HL-60 (cell line): ENCODE results near the gene TPGS1.

Experiments
- DNase-seq, 2 experiments: peaks; one replicate each; pipeline ENCODE4 v3.0.0-alpha.2; 2010 to 2020; ENCODE audit warnings: low read depth in 1 of 2, low spot score in 1 of 2
- H3K27ac ChIP-seq: fragments of 250-450 bp; sonication (Bioruptor Pico); replicated peaks from 2 replicates; pipeline ENCODE4 v1.5.1; 2020; ENCODE audit warnings: mild to moderate bottlenecking, moderate library complexity
- H3K27me3 ChIP-seq: fragments of 250-450 bp; sonication (Bioruptor Pico); 2 replicates; pipeline ENCODE4 v1.5.1; 2021; ENCODE audit warnings: mild to moderate bottlenecking, moderate library complexity; ENCODE audit not compliant: insufficient read depth, poor library complexity, severe bottlenecking
- H3K4me3 ChIP-seq: replicated peaks from 2 replicates; pipeline ENCODE4 v1.5.1; 2011; ENCODE audit warnings: mild to moderate bottlenecking, control low read depth, low read length; ENCODE audit not compliant: insufficient read depth
- GABPA ChIP-seq: IDR thresholded peaks from 2 replicates; pipeline ENCODE4 v1.6.1; 2012; ENCODE audit warnings: low read depth
- POLR2AphosphoS5 ChIP-seq: IDR thresholded peaks from 2 replicates; pipeline ENCODE4 v1.6.1; 2012; ENCODE audit warnings: low read depth
- SPI1 ChIP-seq: IDR thresholded peaks from 2 replicates; pipeline ENCODE4 v1.6.1; 2012; ENCODE audit warnings: low read depth, mild to moderate bottlenecking, borderline replicate concordance
- TF ChIP-seq, protein P1 (sequence below): IDR thresholded peaks from one replicate; pipeline ENCODE4 v1.5.1; 2011; ENCODE audit warnings: low read length, control low read depth, inconsistent platforms; ENCODE audit not compliant: insufficient read depth
- TF ChIP-seq, protein P2 (sequence below): IDR thresholded peaks from 2 replicates; pipeline ENCODE4 v1.6.1; 2012; ENCODE audit warnings: low read depth; ENCODE audit not compliant: insufficient replicate concordance

The TPGS1 gene

DNA sequence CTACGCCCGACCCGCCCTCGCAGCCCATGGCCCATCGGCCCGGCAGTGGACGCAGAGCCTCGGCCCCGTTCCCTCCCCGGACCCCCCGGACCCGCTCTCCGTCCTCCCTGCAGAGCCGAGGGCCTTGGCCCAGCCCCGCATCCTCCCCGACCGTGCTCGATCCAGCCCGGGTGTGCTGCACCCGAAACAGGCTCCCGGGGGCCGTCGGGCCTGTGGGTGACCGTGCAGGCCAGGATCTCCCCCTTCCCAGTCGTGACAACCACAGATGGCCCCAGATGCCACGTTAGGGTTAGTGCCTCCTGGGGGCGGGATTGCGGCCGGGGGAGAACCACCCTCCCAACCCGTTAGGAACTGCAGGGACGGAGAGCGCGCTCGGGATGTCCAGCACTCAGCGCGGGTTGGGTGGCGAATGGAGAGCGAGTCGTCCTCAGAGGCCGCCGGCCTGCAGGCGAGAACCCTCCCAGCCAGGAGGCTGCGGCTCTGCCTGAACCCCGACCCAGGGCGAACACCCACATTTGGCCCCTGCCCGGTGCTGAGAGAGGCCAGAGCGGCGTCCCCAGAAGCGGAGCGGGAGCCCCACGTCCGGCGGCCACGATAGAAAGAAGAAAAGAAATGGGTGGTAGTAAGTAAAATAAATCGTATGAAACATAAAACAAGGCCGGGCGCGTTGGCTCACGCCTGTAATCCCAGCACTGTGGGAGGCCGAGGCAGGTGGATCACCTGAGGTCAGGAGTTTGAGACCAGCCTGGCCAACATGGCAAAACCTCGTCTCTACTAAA, 17.7 kb upstream of the TPGS1 start:
- no peak for DNase-seq
- Histone ChIP-seq H3K27ac (peak overlapping the region; percentile 77), H3K27me3 (no peaks in the 10 kb centered on the region), H3K4me3 (peak overlapping the region; percentile 74)
- TF ChIP-seq POLR2AphosphoS5 (no peak), SPI1 (no peak), GABPA (no peak)
- TF ChIP-seq, protein P1, sequence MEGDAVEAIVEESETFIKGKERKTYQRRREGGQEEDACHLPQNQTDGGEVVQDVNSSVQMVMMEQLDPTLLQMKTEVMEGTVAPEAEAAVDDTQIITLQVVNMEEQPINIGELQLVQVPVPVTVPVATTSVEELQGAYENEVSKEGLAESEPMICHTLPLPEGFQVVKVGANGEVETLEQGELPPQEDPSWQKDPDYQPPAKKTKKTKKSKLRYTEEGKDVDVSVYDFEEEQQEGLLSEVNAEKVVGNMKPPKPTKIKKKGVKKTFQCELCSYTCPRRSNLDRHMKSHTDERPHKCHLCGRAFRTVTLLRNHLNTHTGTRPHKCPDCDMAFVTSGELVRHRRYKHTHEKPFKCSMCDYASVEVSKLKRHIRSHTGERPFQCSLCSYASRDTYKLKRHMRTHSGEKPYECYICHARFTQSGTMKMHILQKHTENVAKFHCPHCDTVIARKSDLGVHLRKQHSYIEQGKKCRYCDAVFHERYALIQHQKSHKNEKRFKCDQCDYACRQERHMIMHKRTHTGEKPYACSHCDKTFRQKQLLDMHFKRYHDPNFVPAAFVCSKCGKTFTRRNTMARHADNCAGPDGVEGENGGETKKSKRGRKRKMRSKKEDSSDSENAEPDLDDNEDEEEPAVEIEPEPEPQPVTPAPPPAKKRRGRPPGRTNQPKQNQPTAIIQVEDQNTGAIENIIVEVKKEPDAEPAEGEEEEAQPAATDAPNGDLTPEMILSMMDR, result no peak
- TF ChIP-seq, protein P2, sequence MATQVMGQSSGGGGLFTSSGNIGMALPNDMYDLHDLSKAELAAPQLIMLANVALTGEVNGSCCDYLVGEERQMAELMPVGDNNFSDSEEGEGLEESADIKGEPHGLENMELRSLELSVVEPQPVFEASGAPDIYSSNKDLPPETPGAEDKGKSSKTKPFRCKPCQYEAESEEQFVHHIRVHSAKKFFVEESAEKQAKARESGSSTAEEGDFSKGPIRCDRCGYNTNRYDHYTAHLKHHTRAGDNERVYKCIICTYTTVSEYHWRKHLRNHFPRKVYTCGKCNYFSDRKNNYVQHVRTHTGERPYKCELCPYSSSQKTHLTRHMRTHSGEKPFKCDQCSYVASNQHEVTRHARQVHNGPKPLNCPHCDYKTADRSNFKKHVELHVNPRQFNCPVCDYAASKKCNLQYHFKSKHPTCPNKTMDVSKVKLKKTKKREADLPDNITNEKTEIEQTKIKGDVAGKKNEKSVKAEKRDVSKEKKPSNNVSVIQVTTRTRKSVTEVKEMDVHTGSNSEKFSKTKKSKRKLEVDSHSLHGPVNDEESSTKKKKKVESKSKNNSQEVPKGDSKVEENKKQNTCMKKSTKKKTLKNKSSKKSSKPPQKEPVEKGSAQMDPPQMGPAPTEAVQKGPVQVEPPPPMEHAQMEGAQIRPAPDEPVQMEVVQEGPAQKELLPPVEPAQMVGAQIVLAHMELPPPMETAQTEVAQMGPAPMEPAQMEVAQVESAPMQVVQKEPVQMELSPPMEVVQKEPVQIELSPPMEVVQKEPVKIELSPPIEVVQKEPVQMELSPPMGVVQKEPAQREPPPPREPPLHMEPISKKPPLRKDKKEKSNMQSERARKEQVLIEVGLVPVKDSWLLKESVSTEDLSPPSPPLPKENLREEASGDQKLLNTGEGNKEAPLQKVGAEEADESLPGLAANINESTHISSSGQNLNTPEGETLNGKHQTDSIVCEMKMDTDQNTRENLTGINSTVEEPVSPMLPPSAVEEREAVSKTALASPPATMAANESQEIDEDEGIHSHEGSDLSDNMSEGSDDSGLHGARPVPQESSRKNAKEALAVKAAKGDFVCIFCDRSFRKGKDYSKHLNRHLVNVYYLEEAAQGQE, result no peak

DNA sequence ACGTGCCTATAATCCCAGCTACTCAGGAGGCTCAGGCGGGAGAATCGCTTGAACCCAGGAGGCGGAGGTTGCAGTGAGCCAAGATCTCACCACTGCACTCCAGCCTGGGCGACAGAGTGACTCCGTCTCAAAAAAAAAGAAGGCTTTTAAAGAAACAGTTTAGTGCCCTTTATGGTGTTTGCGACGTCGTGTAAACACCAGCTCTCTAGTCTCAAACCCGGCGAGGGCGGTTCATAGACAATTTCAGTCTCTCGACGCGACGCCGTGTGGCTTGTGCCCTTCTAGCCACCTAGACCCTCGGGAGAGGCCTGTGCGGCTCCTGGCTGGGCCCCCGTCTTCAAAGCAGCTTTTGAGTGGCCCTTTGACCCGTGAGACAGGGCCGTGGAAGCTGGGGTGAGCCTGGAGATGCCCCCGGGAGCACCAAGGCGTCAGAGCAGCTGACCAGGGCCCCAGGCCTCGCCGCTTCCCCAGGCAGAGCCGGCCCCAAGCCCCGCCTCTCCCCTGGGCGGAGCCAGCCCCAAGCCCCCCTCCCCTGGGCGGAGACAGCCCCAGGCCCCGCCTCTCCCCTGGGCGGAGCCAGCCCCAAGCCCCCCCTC, 16.1 kb upstream of the TPGS1 start:
- no peak overlapping the region for H3K27ac ChIP-seq
- H3K27me3 ChIP-seq, result no peaks in the 10 kb centered on the region
- no peak for DNase-seq
- TF ChIP-seq POLR2AphosphoS5 (no peak), GABPA (no peak), SPI1 (no peak)
- TF ChIP-seq, protein P2, result no peak
- TF ChIP-seq, protein P1, result no peak
- no peak overlapping the region for H3K4me3 ChIP-seq

DNA sequence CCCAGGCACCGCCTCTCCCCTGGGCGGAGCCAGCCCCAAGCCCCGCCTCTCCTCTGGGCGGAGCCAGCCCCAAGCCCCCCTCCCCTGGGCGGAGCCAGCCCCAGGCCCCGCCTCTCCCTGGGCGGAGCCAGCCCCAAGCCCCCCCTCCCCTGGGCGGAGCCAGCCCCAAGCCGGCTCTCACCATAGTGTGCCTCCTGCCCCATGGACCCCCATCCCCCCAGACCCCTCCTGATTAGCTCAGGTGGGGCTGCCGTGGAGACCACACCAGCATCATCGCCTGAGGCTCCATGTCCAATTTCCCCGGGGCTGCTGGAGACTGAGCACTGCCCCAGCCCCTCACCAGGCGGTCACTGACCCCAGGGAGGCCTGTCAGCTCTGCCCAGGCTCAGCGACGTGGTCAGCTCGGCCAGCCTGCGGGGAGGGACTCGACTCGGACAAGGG, 15.2 kb upstream of the TPGS1 start:
- Histone ChIP-seq H3K4me3 (no peak overlapping the region), H3K27me3 (no peaks in the 10 kb centered on the region), H3K27ac (no peak overlapping the region)
- DNase-seq, result no peak
- TF ChIP-seq GABPA, result no peak
- TF ChIP-seq, protein P1, result no peak
- TF ChIP-seq SPI1, result no peak
- no peak for TF ChIP-seq POLR2AphosphoS5
- TF ChIP-seq, protein P2, result no peak
